Heart left ventricle (tissue), 13 donors: Measurements from ENCODE around the gene LNX1.

ENCODE experiments used
- POLR2A ChIP-seq, 2 donors: fragments of 450-650 bp; IDR thresholded peaks; one replicate each; pipeline ENCODE4 v1.6.1; 2017; ENCODE audit warnings: antibody characterized with exemption in 2 of 2, mild to moderate bottlenecking in 2 of 2, moderate library complexity in 2 of 2
- TF ChIP-seq, protein P1 (sequence below), 12 donors: fragments of 200-600 bp; sonication (generic) in 4 of 12; IDR thresholded peaks; one replicate each; pipeline versions ENCODE4 v1.5.0 to v1.8.0; 2018 to 2022; ENCODE audit warnings: antibody characterized with exemption in 12 of 12, mild to moderate bottlenecking in 5 of 12
- donor health status: ischemic (EF 13 %, LVEDD 7.1; RV severe dilation, severe dysfunction).
- donor health status: DM: no; HTN: yes; CAD: no.
- donor health status: DM: no; HTN: no; CAD: no.
- donor health status: ischemic (EF 25% LVEDD 6.9; RV normal size, moderate dysfunction).
- donor health status: ischemic (EF 25% LVEDD 5.7; RV mildly dilated, moderate dysfunction).
- donor health status: ischemic (EF 35%, LVEDD 5.7; RV mildly dilated, moderate dysfunction).
- donor health status: nonischemic (EF 11% LVEDD 7.7; RV severe dilation, severe dysfunction).
- donor health status: DM: yes; HTN: yes; CAD: no.
- donor health status: PGD.
- donor health status: ischemic (EF 29% LVEDD 5.4; RV normal size, mild dysfunction).
- donor health status: nonischemic (EF 23%, LVEDD 6.1; RV moderate dilation, normal function).

GRCh38 chr4:53618321-53618720, 27.0 kb upstream of the LNX1 start:
- TF ChIP-seq POLR2A (IDR thresholded peaks at IDR 0.05): no peak
- TF ChIP-seq, protein P1, sequence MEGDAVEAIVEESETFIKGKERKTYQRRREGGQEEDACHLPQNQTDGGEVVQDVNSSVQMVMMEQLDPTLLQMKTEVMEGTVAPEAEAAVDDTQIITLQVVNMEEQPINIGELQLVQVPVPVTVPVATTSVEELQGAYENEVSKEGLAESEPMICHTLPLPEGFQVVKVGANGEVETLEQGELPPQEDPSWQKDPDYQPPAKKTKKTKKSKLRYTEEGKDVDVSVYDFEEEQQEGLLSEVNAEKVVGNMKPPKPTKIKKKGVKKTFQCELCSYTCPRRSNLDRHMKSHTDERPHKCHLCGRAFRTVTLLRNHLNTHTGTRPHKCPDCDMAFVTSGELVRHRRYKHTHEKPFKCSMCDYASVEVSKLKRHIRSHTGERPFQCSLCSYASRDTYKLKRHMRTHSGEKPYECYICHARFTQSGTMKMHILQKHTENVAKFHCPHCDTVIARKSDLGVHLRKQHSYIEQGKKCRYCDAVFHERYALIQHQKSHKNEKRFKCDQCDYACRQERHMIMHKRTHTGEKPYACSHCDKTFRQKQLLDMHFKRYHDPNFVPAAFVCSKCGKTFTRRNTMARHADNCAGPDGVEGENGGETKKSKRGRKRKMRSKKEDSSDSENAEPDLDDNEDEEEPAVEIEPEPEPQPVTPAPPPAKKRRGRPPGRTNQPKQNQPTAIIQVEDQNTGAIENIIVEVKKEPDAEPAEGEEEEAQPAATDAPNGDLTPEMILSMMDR (IDR thresholded peaks at IDR 0.05): no peak
